ENCODE data around the gene CHD3.
"Not testable (repeated sequence)": the region's sequence is repeated elsewhere in the genome, so short reads cannot be mapped to it uniquely, and the experiment has no call there.

Gene CHD3

GRCh38 chr17:7940034-7940433, 51.4 kb downstream of the CHD3 start:
- DNase-seq, result no peak

- DNase-seq, result no peak
These were observed 52.2 kb downstream of the CHD3 start for GRCh38 chr17:7940743-7941142.

- DNase-seq, result no peak
These were observed 54.7 kb downstream of the CHD3 start for GRCh38 chr17:7943291-7943690.

GRCh38 chr17:7944326-7944725, 55.7 kb downstream of the CHD3 start:
- DNase-seq, result no peak

- no peak for DNase-seq
These were observed 57.1 kb downstream of the CHD3 start for GRCh38 chr17:7945651-7946050.

GRCh38 chr17:7946441-7946840, 57.9 kb downstream of the CHD3 start:
- DNase-seq, result no peak

- DNase-seq, result no peak
These were observed 59.1 kb downstream of the CHD3 start for GRCh38 chr17:7947651-7948050.

GRCh38 chr17:7950578-7950977, 62.0 kb downstream of the CHD3 start:
- DNase-seq, result no peak

GRCh38 chr17:7951143-7951792, 62.7 kb downstream of the CHD3 start:
- no peak for DNase-seq

GRCh38 chr17:7953266-7953665, 64.7 kb downstream of the CHD3 start:
- not testable (repeated sequence) for DNase-seq

- no peak for DNase-seq
These were observed 67.0 kb downstream of the CHD3 start for GRCh38 chr17:7955414-7956227.

- DNase-seq, result no peak
These were observed 67.8 kb downstream of the CHD3 start for GRCh38 chr17:7956228-7956965.

- no peak for DNase-seq
These were observed 71.1 kb downstream of the CHD3 start for GRCh38 chr17:7959503-7960253.

- no peak for DNase-seq
These were observed 72.8 kb downstream of the CHD3 start for GRCh38 chr17:7961421-7961820.

Data from NCI-H1105 treated with DMSO at 0.1 percent for 48 hours (cell line).